WTC11 (cell line): ENCODE data around the gene TRPM2. TPM values are rescaled to one million over a fixed set of nuclear protein-coding genes. Genes with fewer than 3 reads are reported as not detected.

ENCODE experiments used
- ATAC-seq: fragments of 200-7000 bp; cut with Tn5 transposase; 2 replicates; pipeline ENCODE4 v1.10.0; 2021; ENCODE audit warnings: mild to moderate bottlenecking, moderate library complexity
- CTCF ChIA-PET: fragments of 300-600 bp; sonication (Branson Sonifier 250); formaldehyde crosslinking; loops from one replicate; lab custom pipeline; 2021; ENCODE audit warnings: antibody characterized with exemption; lab: Charles Lee
- POLR2A ChIA-PET: fragments of 350-600 bp; sonication (Branson Sonifier 250); formaldehyde crosslinking; loops from one replicate; lab custom pipeline; 2021; ENCODE audit warnings: antibody characterized with exemption; lab: Charles Lee
- DNase-seq: peaks from one replicate; pipeline ENCODE4 v3.0.0; 2021; ENCODE audit warnings: low spot score
- H3K27ac Mint-ChIP-seq: 2 replicates; pipeline ENCODE4 v1.8.0; 2021; ENCODE audit warnings: mixed read lengths
- H3K27me3 Mint-ChIP-seq: 2 replicates; pipeline ENCODE4 v1.8.0; 2021; ENCODE audit warnings: low read depth, mild to moderate bottlenecking, moderate library complexity, mixed read lengths
- H3K36me3 Mint-ChIP-seq: 2 replicates; pipeline ENCODE4 v1.8.0; 2021; ENCODE audit warnings: mixed read lengths
- H3K4me1 Mint-ChIP-seq: 2 replicates; pipeline ENCODE4 v1.8.0; 2022; ENCODE audit warnings: mixed read lengths
- H3K4me3 Mint-ChIP-seq: 2 replicates; pipeline ENCODE4 v1.8.0; 2021; ENCODE audit warnings: mild to moderate bottlenecking, moderate library complexity, mixed read lengths
- H3K9me3 Mint-ChIP-seq: 2 replicates; pipeline ENCODE4 v1.8.0; 2021; ENCODE audit warnings: mixed read lengths
- CREM ChIP-seq: sonication (generic); formaldehyde crosslinking; IDR thresholded peaks from 2 replicates; pipeline ENCODE4 v1.8.1; 2022; ENCODE audit warnings: mild to moderate bottlenecking, missing genetic modification reagents, moderate library complexity
- ELF4 ChIP-seq: sonication (generic); formaldehyde crosslinking; IDR thresholded peaks from 2 replicates; pipeline ENCODE4 v1.8.1; 2022; ENCODE audit warnings: low read depth, mild to moderate bottlenecking, moderate library complexity, missing genetic modification reagents
- FOXP1 ChIP-seq: sonication (generic); formaldehyde crosslinking; IDR thresholded peaks from 2 replicates; pipeline ENCODE4 v1.8.0; 2022; ENCODE audit warnings: missing genetic modification reagents, mild to moderate bottlenecking, moderate library complexity, borderline replicate concordance
- GRHL2 ChIP-seq: fragments of 250-450 bp; sonication (Bioruptor Pico); IDR thresholded peaks from 2 replicates; pipeline ENCODE4 v1.8.0; 2022; ENCODE audit warnings: mild to moderate bottlenecking, moderate library complexity; ENCODE audit not compliant: insufficient replicate concordance, severe bottlenecking
- JUN ChIP-seq: sonication (generic); formaldehyde crosslinking; IDR thresholded peaks from 2 replicates; pipeline ENCODE4 v1.8.0; 2023; ENCODE audit warnings: mild to moderate bottlenecking, missing genetic modification reagents
- MLX ChIP-seq: sonication (generic); formaldehyde crosslinking; IDR thresholded peaks from 2 replicates; pipeline ENCODE4 v1.8.1; 2023; ENCODE audit warnings: mild to moderate bottlenecking, missing genetic modification reagents, moderate library complexity
- MYBL2 ChIP-seq: sonication (generic); formaldehyde crosslinking; IDR thresholded peaks from 2 replicates; pipeline ENCODE4 v1.8.1; 2023; ENCODE audit warnings: mild to moderate bottlenecking, moderate library complexity, missing genetic modification reagents
- RELA ChIP-seq: sonication (generic); formaldehyde crosslinking; IDR thresholded peaks from 2 replicates; pipeline ENCODE4 v1.8.1; 2022; ENCODE audit warnings: missing genetic modification reagents, mild to moderate bottlenecking, borderline replicate concordance
- USF2 ChIP-seq: sonication (generic); formaldehyde crosslinking; IDR thresholded peaks from 2 replicates; pipeline ENCODE4 v1.8.1; 2023; ENCODE audit warnings: mild to moderate bottlenecking, missing genetic modification reagents, moderate library complexity
- ZBTB21 ChIP-seq: sonication (generic); formaldehyde crosslinking; IDR thresholded peaks from 2 replicates; pipeline ENCODE4 v1.8.1; 2023; ENCODE audit warnings: mild to moderate bottlenecking, missing genetic modification reagents, borderline replicate concordance
- ZNF121 ChIP-seq: sonication (generic); formaldehyde crosslinking; IDR thresholded peaks from 2 replicates; pipeline ENCODE4 v1.8.0; 2023; ENCODE audit warnings: missing genetic modification reagents
- ZNF232 ChIP-seq: sonication (generic); formaldehyde crosslinking; IDR thresholded peaks from 2 replicates; pipeline ENCODE4 v1.8.0; 2022; ENCODE audit warnings: mild to moderate bottlenecking, missing genetic modification reagents
- ZNF281 ChIP-seq: sonication (generic); formaldehyde crosslinking; IDR thresholded peaks from 2 replicates; pipeline ENCODE4 v1.8.0; 2023; ENCODE audit warnings: mild to moderate bottlenecking, missing genetic modification reagents
- ZNF416 ChIP-seq: fragments of 250-450 bp; sonication (Bioruptor Pico); IDR thresholded peaks from 2 replicates; pipeline ENCODE4 v1.9.0; 2021; ENCODE audit warnings: mild to moderate bottlenecking, inconsistent platforms
- ZNF532 ChIP-seq: fragments of 250-450 bp; sonication (Bioruptor Pico); IDR thresholded peaks from 2 replicates; pipeline ENCODE4 v1.9.0; 2021; ENCODE audit warnings: mild to moderate bottlenecking, borderline replicate concordance
- total RNA-seq: library from RNA; stranded (reverse); gene quantifications from 3 replicates; pipeline ENCODE4 v1.2.3, GENCODE V29; 2021
- TF ChIP-seq, protein P1 (sequence below): sonication (generic); formaldehyde crosslinking; IDR thresholded peaks from 2 replicates; pipeline ENCODE4 v1.8.0; 2023; ENCODE audit warnings: missing genetic modification reagents, mild to moderate bottlenecking, borderline replicate concordance
- TF ChIP-seq, protein P2 (sequence below): sonication (generic); formaldehyde crosslinking; IDR thresholded peaks from 2 replicates; pipeline ENCODE4 v1.8.1; 2023; ENCODE audit warnings: mild to moderate bottlenecking, missing genetic modification reagents, borderline replicate concordance
- TF ChIP-seq, protein P3 (sequence below): sonication (generic); formaldehyde crosslinking; conservative IDR thresholded peaks from 2 replicates; pipeline ENCODE4 v1.8.1; 2023; ENCODE audit warnings: mild to moderate bottlenecking, low read depth, missing genetic modification reagents, moderate library complexity

TRPM2 gene
- total RNA-seq, 1 experiment from 2014 or later, result 0.92 TPM

DNA sequence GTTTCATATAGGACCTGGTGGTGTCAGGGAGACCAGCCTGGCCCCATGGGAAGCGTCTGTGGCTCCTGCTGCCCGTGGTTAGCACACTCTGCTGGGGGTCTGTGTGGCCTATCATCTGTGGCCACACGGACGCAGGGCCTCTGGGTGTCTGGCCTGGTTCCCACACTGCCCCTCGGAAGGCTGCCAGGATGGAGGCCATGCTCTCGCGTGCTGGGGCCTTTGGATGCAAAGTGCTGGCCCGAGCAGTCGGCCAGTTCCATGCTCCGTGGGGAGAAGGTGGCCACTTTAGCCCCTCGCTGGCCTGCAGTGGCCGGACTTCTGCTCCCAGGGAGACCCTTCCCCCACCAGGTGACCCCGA, 81.1 kb downstream of the TRPM2 start:
- Mint-ChIP-seq H3K9me3 (peaks cover 18% of the 10 kb centered on the region), H3K27ac (no peak overlapping the region), H3K4me3 (no peak overlapping the region), H3K27me3 (no peaks in the 10 kb centered on the region), H3K36me3 (peaks cover 9% of the 10 kb centered on the region; the same call in 1 of the 2 replicates), H3K4me1 (no peaks in the 10 kb centered on the region)
- POLR2A ChIA-PET, result no interaction called here
- DNase-seq, result no peak
- CTCF ChIA-PET, result no interaction called here
- ATAC-seq, result no peak
- TF ChIP-seq, protein P1, sequence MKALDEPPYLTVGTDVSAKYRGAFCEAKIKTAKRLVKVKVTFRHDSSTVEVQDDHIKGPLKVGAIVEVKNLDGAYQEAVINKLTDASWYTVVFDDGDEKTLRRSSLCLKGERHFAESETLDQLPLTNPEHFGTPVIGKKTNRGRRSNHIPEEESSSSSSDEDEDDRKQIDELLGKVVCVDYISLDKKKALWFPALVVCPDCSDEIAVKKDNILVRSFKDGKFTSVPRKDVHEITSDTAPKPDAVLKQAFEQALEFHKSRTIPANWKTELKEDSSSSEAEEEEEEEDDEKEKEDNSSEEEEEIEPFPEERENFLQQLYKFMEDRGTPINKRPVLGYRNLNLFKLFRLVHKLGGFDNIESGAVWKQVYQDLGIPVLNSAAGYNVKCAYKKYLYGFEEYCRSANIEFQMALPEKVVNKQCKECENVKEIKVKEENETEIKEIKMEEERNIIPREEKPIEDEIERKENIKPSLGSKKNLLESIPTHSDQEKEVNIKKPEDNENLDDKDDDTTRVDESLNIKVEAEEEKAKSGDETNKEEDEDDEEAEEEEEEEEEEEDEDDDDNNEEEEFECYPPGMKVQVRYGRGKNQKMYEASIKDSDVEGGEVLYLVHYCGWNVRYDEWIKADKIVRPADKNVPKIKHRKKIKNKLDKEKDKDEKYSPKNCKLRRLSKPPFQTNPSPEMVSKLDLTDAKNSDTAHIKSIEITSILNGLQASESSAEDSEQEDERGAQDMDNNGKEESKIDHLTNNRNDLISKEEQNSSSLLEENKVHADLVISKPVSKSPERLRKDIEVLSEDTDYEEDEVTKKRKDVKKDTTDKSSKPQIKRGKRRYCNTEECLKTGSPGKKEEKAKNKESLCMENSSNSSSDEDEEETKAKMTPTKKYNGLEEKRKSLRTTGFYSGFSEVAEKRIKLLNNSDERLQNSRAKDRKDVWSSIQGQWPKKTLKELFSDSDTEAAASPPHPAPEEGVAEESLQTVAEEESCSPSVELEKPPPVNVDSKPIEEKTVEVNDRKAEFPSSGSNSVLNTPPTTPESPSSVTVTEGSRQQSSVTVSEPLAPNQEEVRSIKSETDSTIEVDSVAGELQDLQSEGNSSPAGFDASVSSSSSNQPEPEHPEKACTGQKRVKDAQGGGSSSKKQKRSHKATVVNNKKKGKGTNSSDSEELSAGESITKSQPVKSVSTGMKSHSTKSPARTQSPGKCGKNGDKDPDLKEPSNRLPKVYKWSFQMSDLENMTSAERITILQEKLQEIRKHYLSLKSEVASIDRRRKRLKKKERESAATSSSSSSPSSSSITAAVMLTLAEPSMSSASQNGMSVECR (CRISPR knock-in tag), result no peak
- TF ChIP-seq ZNF121 (CRISPR knock-in tag) (no peak), ZNF232 (no peak), ZNF416 (CRISPR knock-in tag) (no peak), GRHL2 (CRISPR knock-in tag) (no peak), RELA (CRISPR knock-in tag) (no peak), JUN (CRISPR knock-in tag) (no peak), ZNF281 (CRISPR knock-in tag) (no peak), MYBL2 (CRISPR knock-in tag) (no peak), ELF4 (CRISPR knock-in tag) (no peak), USF2 (CRISPR knock-in tag) (no peak), MLX (CRISPR knock-in tag) (no peak), CREM (CRISPR knock-in tag) (no peak), FOXP1 (CRISPR knock-in tag) (no peak), ZNF532 (CRISPR knock-in tag) (no peak), ZBTB21 (CRISPR knock-in tag) (no peak)
- TF ChIP-seq, protein P2, sequence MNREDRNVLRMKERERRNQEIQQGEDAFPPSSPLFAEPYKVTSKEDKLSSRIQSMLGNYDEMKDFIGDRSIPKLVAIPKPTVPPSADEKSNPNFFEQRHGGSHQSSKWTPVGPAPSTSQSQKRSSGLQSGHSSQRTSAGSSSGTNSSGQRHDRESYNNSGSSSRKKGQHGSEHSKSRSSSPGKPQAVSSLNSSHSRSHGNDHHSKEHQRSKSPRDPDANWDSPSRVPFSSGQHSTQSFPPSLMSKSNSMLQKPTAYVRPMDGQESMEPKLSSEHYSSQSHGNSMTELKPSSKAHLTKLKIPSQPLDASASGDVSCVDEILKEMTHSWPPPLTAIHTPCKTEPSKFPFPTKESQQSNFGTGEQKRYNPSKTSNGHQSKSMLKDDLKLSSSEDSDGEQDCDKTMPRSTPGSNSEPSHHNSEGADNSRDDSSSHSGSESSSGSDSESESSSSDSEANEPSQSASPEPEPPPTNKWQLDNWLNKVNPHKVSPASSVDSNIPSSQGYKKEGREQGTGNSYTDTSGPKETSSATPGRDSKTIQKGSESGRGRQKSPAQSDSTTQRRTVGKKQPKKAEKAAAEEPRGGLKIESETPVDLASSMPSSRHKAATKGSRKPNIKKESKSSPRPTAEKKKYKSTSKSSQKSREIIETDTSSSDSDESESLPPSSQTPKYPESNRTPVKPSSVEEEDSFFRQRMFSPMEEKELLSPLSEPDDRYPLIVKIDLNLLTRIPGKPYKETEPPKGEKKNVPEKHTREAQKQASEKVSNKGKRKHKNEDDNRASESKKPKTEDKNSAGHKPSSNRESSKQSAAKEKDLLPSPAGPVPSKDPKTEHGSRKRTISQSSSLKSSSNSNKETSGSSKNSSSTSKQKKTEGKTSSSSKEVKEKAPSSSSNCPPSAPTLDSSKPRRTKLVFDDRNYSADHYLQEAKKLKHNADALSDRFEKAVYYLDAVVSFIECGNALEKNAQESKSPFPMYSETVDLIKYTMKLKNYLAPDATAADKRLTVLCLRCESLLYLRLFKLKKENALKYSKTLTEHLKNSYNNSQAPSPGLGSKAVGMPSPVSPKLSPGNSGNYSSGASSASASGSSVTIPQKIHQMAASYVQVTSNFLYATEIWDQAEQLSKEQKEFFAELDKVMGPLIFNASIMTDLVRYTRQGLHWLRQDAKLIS (CRISPR knock-in tag), result no peak
- TF ChIP-seq, protein P3, sequence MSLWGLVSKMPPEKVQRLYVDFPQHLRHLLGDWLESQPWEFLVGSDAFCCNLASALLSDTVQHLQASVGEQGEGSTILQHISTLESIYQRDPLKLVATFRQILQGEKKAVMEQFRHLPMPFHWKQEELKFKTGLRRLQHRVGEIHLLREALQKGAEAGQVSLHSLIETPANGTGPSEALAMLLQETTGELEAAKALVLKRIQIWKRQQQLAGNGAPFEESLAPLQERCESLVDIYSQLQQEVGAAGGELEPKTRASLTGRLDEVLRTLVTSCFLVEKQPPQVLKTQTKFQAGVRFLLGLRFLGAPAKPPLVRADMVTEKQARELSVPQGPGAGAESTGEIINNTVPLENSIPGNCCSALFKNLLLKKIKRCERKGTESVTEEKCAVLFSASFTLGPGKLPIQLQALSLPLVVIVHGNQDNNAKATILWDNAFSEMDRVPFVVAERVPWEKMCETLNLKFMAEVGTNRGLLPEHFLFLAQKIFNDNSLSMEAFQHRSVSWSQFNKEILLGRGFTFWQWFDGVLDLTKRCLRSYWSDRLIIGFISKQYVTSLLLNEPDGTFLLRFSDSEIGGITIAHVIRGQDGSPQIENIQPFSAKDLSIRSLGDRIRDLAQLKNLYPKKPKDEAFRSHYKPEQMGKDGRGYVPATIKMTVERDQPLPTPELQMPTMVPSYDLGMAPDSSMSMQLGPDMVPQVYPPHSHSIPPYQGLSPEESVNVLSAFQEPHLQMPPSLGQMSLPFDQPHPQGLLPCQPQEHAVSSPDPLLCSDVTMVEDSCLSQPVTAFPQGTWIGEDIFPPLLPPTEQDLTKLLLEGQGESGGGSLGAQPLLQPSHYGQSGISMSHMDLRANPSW (CRISPR knock-in tag), result no peak
